HEK293 (cell line): ENCODE data around the gene WWOX.

Experiments used
- CTCF ChIP-seq: fragments of 450-650 bp; formaldehyde crosslinking; IDR thresholded peaks from 2 replicates; pipeline ENCODE4 v1.5.1; 2016; ENCODE audit warnings: missing biosample characterization, missing genetic modification characterization
- ZNF121 ChIP-seq: fragments of 450-650 bp; formaldehyde crosslinking; IDR thresholded peaks from 2 replicates; pipeline ENCODE4 v1.5.1; 2016; ENCODE audit warnings: missing biosample characterization, missing genetic modification characterization
- ZNF24 ChIP-seq: fragments of 450-650 bp; formaldehyde crosslinking; IDR thresholded peaks from 2 replicates; pipeline ENCODE4 v1.5.1; 2016; ENCODE audit warnings: missing biosample characterization, missing genetic modification characterization
- ZNF274 ChIP-seq, 2 experiments: fragments of 200-500 bp in 1 of 2; fragments of 450-650 bp in 1 of 2; sonication (Bioruptor generic) in 1 of 2; formaldehyde crosslinking in 1 of 2; IDR thresholded peaks; 2 replicates each; pipeline versions ENCODE4 v1.5.1 to v1.6.1; 2014 to 2016; ENCODE audit warnings: borderline replicate concordance in 1 of 2, inconsistent platforms in 1 of 2, low read length in 1 of 2, missing biosample characterization in 1 of 2, missing genetic modification characterization in 1 of 2
- ZNF350 ChIP-seq: fragments of 450-650 bp; formaldehyde crosslinking; IDR thresholded peaks from 2 replicates; pipeline ENCODE4 v1.5.0; 2017; ENCODE audit warnings: missing biosample characterization, mild to moderate bottlenecking, missing genetic modification characterization

DNA sequence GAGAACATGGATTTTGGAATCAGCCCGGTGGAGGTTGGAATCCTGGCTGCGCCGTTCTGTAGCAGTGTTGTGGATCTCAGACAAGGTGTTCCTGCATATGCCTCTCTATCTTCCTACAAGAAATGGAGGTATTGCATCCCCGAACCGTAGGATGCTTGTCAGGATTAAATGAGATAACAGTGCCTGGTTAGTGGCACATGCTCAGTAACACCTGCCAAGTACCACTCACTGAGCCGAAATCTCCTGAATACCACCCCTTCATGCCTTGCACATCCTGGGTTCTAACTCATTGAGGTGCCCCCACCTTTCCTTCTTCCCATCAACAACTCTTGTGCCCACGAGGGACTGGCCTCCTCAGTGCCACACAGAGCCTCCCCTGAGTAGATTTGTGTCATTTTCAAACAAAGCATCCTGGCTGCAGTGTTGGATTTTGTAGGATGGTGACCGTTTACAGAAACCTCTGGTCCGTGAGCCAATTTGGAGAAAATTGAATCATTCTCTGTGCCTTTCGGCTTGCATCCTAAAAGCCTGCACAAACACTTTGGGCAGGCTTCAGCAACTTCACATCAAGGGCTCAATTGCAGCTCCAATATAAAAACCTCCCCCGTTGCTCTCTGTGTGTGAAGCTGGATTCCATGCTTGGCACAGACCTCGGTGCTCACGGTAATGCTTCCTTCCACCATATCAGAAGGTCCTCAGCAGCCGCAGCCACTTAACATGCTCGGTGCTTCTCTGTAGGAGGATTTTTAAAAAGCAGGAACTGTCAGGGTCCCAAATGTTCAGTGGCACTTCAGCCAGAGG lies 84.2 kb downstream of the WWOX start:
- TF ChIP-seq ZNF121 (no peak), ZNF24 (tag by site-specific recombination) (no peak), ZNF274 (IDR thresholded peaks at IDR 0.05; ENCODE audit: low read length) (no peak), ZNF274 (tag by site-specific recombination; IDR thresholded peaks at IDR 0.05; ENCODE audit: borderline replicate concordance) (no peak), ZNF350 (tag by site-specific recombination) (no peak), CTCF (tag by site-specific recombination) (no peak)
